COR-L47 (cell line): ENCODE data around the gene NGLY1.

ENCODE experiments used
- DNase-seq: peaks from one replicate; lab custom pipeline; 2025; lab: John Stamatoyannopoulos, UW

Gene NGLY1

DNA sequence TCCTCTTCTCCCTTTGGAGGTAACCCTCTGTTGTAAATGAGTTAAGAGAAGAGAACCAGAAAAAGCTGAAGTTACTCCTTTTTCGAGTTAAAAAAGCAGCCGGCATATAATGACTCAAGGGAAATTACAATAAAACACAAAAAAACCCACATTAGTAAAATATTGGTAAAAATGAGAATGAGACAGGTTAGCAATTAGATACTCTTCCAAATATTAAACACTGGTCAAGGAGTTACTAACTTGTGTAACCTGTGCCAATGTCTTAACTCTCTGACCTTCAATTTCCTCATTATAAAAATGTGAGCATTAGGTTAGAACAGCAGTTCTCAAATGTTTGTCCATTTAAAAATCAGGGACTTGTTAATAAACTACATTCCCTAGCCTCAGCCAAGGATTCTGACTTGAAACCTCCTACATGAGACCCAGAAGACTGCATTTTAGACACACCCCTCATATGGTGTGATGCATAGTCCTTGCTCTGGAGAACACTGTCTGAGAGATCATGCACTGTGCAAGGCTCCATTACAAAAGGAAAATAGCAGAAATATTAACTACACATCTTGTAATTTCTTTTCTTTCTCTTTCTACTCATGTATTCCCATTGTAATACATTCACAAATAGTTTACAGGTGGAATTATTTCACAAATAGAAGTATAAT, 75.8 kb downstream of the NGLY1 start:
- DNase-seq, result no peak

DNA sequence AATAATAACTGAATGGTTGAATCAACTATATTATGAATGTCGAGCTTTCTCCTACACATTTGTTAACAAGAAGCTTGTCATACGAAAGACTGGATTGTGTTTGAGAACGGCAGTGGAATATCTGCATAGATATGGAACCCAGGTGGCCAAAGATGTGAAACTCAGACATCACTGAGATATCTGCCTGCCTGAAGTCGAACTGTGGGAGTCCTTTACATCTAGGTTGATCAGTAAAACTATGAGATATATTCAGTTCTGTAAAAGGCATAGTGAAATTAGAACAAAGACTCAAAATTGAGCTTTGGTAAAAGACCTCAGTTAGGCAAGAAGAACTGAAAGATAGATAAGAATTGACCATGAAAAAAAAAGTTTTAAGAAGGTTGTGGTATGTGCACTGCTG, 77.0 kb downstream of the NGLY1 start:
- DNase-seq, result no peak

DNA sequence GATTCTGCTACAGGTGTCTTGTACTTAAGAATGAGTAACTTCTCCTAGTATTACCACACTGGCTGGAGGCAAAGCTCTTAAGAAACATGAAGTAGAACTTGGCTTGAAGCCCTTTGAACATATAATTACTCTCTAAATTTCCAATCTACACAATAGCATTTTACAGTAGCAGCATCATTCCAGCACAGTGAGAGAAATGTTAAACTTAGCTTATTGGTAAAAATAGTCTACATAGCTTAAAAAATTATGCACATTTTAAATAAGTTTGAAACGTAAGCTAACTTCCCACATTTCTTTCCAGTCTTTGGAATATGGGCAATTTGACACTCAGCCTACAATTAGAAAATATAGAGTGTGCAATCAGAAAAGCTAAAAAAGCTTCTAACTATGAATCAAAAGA, 85.7 kb downstream of the NGLY1 start:
- no peak for DNase-seq

DNA sequence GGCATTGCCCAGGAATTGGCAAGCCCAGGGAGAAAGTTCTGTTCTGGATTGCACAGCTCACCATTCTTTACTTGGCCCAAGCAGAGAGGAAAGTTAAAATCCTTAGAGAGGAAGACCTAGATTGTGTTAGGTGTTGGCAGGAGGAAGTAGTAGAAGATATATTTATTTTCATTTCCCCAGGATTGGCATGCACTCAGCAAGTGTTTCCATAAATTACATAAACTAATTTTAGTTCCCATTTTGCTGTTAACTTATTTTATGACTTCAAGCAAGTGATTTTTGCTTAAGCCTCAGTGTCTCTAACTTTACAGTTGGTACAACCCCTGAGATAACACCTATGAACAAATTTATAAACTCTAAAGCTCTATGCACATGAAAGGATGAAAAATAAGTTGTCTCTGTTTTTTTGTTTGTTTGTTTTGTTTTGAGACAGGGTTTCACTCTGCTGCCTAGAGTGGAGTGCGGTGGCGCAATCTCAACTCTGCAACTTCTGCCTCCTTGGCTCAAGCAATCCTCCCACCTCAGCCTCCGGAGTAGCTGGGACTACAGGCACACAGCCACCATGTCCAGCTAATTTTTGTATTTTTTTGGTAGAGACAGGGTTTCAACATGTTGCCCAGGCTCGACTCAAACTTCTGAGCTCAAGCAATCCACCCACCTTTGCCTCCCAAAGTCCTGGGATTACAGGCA, 87.4 kb downstream of the NGLY1 start:
- no peak for DNase-seq

DNA sequence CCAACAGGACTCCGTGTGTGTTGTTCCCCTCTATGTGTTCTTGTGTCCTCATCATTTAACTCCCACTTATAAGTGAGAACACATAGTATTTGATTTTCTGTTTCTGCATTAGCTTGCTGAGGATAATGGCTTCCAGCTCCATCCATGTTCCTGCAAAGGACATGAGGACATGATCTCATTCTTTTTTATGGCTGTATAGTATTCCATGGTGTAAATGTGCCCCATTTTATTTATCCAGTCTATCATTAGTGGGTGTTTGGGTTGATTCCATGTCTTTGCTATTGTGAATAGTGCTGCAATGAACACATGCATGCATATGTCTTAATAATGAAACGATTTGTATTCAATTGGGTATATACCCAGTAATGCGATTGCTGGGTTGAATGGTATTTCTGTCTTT, 90.0 kb downstream of the NGLY1 start:
- DNase-seq, result no peak

DNA sequence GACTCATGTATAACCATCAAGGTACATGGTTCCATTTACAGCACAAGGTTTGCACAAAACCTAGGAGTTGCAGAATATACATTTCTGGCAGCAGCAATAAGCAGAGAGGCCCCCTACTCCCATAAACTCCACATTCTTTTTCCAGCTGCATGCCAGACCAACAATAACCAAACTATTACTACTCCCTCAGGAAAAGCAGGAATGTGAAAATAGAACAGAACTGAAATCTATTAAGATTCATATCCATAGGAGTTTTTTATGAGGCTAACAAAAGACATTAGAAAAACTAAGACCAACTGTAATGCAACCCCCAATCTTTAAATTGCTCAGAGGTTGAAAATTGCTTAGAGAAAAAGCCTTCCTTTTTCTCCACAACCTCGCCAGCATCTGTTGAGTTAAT, 90.9 kb downstream of the NGLY1 start:
- no peak for DNase-seq

DNA sequence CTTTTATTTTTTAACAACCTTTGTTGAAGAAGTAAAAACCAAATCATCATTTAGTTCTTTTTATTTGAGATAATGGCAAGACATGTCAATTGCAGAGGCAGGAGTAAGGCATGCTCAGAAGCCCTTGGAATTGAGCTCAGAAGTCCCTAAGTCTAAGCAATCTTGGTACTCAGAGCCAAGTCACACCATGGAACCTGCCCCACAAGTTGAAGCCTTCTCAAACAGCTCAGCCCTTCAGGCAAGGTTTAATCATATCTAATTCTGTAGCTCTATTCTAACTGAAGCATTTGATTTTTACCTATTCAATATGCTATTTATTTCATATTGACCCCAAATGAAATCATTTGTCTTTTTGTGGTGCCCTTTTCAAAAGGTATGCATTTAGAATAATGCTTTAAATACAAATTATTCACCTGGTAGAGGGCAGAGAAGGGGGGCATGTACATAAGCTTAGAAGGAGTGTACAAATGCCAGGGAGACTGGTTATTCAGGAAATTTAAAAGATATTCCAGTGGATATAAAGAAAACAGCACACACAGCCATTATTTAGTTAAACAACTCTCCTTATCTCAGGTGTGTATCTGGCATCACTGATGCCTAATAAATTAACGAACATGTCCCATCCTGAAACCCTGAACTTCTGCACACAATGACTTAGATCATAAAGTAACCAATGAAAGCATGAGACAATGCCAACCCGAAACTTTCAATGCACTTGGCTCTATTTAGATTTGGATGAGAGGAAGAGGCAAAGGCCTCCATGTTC, 92.3 kb downstream of the NGLY1 start:
- DNase-seq, result no peak

DNA sequence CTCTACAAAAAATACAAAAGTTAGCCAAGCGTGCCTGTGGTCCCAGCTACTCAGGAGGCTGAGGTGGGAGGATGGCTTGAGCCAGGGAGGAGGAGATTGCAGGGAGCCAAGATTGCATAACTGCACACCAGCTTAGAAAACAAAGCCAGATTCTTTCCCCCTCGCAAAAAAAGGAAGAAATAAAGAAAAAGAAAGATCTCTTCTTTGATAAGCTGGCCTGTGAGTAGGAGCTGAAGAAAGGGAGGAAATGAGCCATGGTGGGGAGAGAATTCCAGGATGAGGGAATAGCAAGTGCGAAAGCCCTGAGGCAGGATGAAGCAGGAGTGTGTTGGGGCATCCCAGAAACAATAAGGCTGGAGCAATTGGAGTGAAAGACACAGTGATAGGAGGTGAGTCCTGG, 94.0 kb downstream of the NGLY1 start:
- DNase-seq, result no peak

DNA sequence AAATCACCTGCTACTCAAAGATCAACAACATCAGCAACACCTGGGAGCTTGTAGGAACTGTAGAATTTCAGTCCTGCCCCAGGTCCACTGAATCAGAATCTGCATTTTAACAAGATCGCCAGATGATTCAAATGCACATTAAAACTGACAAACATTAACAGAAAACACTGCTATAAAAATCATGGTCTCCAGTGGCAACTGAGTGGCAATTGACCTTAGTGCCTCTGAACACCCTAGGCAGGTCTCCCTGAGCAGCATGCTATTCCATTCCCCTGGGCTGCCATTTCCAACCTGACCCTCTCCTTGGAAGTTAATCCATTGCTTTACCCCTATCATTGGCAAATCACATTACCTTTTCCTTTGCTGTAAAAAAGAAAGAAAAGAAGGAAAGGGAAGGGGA, 95.5 kb downstream of the NGLY1 start:
- no peak for DNase-seq

DNA sequence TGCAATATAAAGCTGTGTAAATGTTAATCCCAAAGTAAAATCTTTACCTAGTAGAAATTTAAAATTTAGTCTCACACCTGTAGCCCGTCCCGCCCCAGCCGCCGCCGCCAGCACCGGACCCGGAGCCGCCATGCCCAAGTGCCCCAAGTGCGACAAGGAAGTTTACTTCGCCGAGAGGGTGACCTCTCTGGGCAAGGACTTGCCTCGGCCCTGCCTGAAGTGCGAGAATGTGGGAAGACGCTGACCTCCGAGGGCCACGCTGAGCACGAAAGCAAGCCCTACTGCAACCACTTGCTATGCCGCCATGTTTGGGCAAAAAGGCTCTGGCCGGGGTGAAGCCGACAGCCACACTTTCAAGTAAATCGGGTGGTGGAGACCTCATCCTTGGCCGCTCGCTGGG, 96.5 kb downstream of the NGLY1 start:
- no peak for DNase-seq

DNA sequence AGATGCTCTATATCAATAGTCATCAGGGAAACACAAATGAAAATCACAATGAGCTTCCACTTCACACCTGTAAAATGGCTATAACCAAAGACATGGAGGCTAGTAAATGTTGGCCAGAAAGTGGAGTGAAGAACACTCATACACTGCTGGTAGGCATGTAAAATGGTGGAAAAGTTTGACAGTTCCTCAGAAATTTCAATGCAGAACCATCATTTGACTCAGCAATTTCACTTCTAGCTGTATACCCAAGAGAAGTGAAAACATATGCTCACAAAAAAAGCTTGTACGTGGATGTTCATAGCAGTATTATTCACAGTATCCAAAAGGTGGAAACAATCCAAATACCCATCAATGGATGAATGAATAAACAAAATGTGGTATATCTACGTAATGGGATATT, 99.4 kb downstream of the NGLY1 start:
- DNase-seq, result no peak

DNA sequence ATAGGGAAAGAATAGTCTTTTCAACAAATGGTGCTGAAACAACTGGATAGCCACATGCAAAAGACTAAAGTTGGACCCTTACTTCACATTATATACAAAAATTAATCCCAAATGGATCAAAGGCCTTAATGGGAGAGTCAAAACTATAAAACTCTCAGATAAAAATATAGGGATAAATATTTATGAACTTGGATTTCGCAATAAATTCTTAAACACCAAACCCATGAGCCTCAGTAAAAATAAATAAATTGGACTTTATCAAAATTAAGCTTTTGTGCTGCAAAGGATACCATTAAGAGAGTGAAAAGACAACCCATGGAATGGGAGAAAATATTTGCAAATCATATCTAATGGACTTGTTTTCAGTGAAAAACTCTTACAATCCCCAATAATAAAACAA, 99.8 kb downstream of the NGLY1 start:
- DNase-seq, result no peak

DNA sequence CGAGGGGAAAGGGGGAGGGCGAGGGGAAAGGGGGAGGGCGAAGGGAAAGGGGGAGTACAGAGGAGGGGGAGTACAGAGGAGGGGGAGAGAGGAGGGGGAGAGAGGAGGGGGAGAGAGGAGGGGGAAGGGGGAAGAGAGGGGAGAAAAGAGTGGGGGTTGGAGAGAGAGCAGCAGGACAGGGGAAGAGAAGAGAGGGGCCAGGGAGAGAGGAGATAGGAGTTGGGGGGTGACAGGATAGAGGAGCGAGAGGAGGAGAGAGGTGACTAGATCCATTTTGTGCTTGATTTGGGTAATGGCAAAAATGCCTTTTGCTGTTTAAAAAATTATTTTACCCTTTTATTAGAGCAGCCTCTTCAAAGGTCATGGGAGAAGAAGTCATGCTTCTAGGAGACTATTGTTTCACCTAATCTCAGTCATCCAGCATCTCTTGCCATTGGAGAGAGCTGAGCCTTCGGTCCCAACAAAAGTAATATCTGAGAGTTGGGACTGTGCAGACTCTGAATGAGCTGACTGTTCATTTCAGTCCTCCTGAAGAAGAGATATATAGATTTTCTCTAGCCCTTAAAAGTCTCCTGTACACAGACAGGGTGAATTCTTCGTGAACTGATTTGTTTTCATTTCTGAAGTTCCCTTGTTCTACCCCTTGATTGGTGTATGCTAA, 103.5 kb downstream of the NGLY1 start:
- DNase-seq, result no peak

DNA sequence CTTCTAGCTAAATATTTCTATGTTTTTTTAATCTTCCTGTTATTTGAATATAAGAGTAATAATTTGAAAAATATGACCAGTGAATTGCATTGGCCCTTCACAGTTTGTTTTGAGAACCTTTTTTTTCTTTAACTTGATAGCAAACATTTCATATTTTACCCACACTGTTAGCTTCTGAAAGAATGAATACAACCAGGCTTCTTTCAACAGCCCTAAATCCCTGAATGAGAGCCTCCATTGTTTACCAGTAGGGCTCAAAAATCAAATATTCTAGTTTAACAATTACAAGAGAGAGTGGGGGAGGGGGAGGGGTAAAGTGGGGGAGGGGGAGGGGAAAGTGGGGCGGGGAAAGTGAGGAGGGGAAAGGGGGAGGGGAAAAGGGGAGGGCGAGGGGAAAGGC, 104.1 kb downstream of the NGLY1 start:
- no peak for DNase-seq

DNA sequence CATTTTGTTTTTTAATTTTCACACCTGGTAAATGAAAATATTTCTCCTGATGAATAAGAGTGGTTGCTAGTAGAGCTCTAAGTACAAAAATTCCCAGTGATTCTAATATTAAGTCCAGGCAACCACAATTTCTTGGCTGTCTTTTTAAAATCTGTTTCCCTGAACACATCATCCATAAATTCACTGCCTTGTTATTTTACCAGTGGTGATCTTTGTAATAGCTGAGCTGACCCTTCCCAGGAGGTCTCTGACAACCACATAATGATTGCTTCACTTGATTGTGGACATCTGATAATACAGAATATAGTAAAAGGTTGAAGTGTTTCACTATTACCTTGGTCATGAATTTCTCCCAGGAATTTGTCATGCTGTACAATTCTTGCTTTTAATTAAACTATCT, 104.7 kb downstream of the NGLY1 start:
- no peak for DNase-seq

DNA sequence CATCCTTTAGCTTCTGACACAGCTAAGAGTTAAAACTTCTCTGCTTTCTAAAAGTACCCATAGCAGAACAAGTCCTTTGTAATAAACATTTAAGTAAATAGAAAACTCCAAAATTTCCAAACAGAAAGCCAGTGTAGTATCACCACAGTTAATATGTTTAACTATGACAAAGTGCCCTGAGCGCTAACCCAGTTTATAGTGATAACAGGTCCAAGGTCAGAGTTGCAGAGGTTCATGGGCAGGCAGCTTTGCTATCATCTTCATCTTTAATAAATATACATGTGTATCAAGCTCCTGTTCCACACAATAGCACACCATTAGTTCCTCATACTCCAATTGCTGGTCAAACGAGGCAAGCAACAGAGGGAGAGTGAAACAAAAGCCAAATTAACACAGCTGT, 106.1 kb downstream of the NGLY1 start:
- no peak for DNase-seq

DNA sequence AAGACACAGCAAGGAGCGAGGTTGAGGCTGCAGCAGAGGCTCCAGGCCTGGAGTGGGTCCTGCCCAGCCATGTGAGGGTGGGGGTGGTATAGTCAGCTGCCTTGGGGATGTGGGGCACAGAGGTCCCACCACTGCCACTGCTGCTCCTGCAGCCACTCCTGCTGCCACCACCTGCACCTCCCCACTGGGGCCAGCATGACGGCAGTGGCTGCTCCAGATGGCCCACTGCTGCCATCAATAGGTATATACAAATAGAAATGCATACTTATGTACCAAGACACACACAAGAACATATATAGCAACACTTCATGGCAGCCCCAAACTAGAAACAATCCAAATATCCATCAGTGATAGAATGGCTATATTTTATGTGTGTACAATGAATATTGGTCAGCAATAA, 108.6 kb downstream of the NGLY1 start:
- DNase-seq, result no peak

DNA sequence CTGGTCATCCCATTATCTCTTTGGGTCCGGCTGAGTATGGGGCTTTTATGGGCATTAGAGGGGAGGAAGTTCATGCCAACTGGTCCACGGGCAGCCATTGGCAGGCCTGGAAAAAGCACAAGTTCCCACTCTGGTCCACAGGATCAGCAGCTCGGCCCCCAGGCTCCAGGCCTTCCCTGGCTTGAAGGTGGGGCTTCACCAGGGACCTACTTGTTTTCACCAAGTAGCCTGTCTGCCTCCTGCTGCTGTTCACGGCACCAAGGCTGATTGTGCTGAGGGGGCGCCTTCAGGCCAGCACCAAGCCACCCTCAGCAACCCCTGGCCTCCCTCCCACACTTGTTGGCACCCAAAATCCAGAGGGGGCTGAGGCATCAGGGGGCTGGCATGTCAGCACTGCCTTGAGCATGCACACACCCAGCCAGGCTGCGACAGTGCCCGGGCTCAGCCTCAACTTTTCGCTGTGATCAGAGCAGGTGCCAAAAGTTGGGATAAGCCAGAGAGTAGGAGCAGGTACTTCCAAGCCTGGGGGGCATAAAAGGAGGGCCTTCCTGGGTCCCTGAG, 109.4 kb downstream of the NGLY1 start:
- no peak for DNase-seq
